ENCODE measurements around the gene VRK1.

The VRK1 gene

DNA sequence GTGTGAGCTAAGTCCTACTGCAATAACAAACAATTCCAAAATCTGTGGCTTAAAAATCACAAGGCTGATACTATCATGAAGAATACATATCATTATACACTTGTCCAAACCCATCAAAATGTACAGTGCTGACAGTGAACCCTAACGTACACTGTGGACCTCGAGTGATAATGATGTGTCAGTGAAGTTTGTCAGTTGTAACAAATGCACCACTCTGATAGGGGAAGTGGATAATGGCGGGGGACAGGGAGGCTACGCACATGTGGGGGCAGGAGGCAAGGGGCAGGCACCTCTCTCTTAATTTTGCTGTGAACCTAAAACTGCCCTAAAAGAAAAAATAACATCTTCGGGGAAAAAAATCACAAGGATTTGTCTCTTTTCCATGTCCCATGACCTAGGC, 100.0 kb downstream of the VRK1 start:
- Histone ChIP-seq H4K8ac (ENCODE audit: low read depth, low read length) (no peak overlapping the region), H4K12ac (ENCODE audit: low read depth, low read length) (no peak overlapping the region), H3K23ac (ENCODE audit: low read length) (no peak overlapping the region), H2AFZ (ENCODE audit: insufficient read depth, low read length, poor library complexity) (no peak overlapping the region), H2BK12ac (ENCODE audit: low read length) (no peak overlapping the region), H3K4me1 (ENCODE audit: control insufficient read depth in 1 of 2, insufficient read depth in 2 of 2, low read length in 2 of 2) (peaks cover 0 to 2% of the 10 kb centered on the region in 2 experiments), H3K36me3 (ENCODE audit: control insufficient read depth in 1 of 2, insufficient read depth in 2 of 2, low read length in 2 of 2) (no peaks in the 10 kb centered on the region), H3K27ac (ENCODE audit: low read depth, low read length) (no peak overlapping the region), H2BK5ac (ENCODE audit: low read depth, low read length, poor library complexity) (no peak overlapping the region), H3K27me3 (ENCODE audit: insufficient read depth, low read length) (no peaks in the 10 kb centered on the region), H3K4ac (ENCODE audit: low read depth, low read length) (no peak overlapping the region), H2AK5ac (ENCODE audit: low read length) (no peak overlapping the region), H3K4me3 (ENCODE audit: low read depth, low read length) (no peak overlapping the region), H3K79me1 (ENCODE audit: low read length) (no peaks in the 10 kb centered on the region), H3K9ac (ENCODE audit: low read length) (no peak overlapping the region), H2BK120ac (ENCODE audit: insufficient read depth, low read length, poor library complexity) (no peak overlapping the region), H3K9me3 (ENCODE audit: insufficient read depth, low read depth, low read length) (no peaks in the 10 kb centered on the region), H3K14ac (ENCODE audit: low read length) (no peak overlapping the region), H3K18ac (ENCODE audit: low read length) (no peak overlapping the region), H4K91ac (ENCODE audit: low read depth, low read length) (no peak overlapping the region), H3K79me2 (ENCODE audit: control insufficient read depth, insufficient read depth, low read length, poor library complexity) (no peaks in the 10 kb centered on the region), H3K4me2 (ENCODE audit: low read length) (no peak overlapping the region)
- DNase-seq = no peak
- WGBS (ENCODE audit: extremely low coverage, insufficient coverage, insufficient read length) = no CpG with 5 or more reads among the region's 5 CpGs

DNA sequence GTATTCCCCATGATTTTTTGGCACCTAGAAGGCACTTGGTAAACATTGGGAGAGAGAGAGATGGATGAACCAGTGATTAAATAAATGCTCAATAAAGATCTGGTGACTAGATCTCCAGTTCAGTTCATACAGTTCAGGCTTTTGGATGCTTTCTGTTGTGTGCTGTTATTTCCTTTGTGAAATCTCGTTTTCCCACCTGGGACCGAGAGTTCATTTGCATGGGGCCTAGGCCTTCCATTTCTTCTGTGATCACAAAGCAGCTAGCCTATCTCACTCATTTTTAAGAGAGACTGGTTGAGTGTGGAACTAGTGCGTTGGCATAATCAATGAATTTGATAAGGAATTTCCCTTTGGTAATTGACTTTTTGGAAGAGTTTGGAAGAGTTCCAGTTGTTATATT, 104.0 kb downstream of the VRK1 start:
- no peak overlapping the region for H3K4me2 ChIP-seq (ENCODE audit: low read length)
- H4K8ac ChIP-seq (ENCODE audit: low read depth, low read length) = no peak overlapping the region
- no peaks in the 10 kb centered on the region for H3K79me1 ChIP-seq (ENCODE audit: low read length)
- H3K4ac ChIP-seq (ENCODE audit: low read depth, low read length) = no peak overlapping the region
- H3K27me3 ChIP-seq (ENCODE audit: insufficient read depth, low read length) = no peaks in the 10 kb centered on the region
- H3K36me3 ChIP-seq (ENCODE audit: control insufficient read depth in 1 of 2, insufficient read depth in 2 of 2, low read length in 2 of 2) = no peaks in the 10 kb centered on the region
- no peak overlapping the region for H2BK12ac ChIP-seq (ENCODE audit: low read length)
- DNase-seq = no peak
- H2AK5ac ChIP-seq (ENCODE audit: low read length) = no peak overlapping the region
- no peak overlapping the region for H2BK120ac ChIP-seq (ENCODE audit: insufficient read depth, low read length, poor library complexity)
- no peak overlapping the region for H3K4me3 ChIP-seq (ENCODE audit: low read depth, low read length)
- H3K9ac ChIP-seq (ENCODE audit: low read length) = no peak overlapping the region
- H3K27ac ChIP-seq (ENCODE audit: low read depth, low read length) = no peak overlapping the region
- H3K79me2 ChIP-seq (ENCODE audit: control insufficient read depth, insufficient read depth, low read length, poor library complexity) = no peaks in the 10 kb centered on the region
- no peaks in the 10 kb centered on the region for H3K4me1 ChIP-seq (ENCODE audit: control insufficient read depth in 1 of 2, insufficient read depth in 2 of 2, low read length in 2 of 2)
- H4K91ac ChIP-seq (ENCODE audit: low read depth, low read length) = no peak overlapping the region
- no peak overlapping the region for H2AFZ ChIP-seq (ENCODE audit: insufficient read depth, low read length, poor library complexity)
- no peak overlapping the region for H3K18ac ChIP-seq (ENCODE audit: low read length)
- no CpG with 5 or more reads among the region's 3 CpGs for WGBS (ENCODE audit: extremely low coverage, insufficient coverage, insufficient read length)
- H3K14ac ChIP-seq (ENCODE audit: low read length) = no peak overlapping the region
- no peak overlapping the region for H4K12ac ChIP-seq (ENCODE audit: low read depth, low read length)
- no peak overlapping the region for H2BK5ac ChIP-seq (ENCODE audit: low read depth, low read length, poor library complexity)
- H3K9me3 ChIP-seq (ENCODE audit: insufficient read depth, low read depth, low read length) = no peaks in the 10 kb centered on the region
- H3K23ac ChIP-seq (ENCODE audit: low read length) = no peak overlapping the region

DNA sequence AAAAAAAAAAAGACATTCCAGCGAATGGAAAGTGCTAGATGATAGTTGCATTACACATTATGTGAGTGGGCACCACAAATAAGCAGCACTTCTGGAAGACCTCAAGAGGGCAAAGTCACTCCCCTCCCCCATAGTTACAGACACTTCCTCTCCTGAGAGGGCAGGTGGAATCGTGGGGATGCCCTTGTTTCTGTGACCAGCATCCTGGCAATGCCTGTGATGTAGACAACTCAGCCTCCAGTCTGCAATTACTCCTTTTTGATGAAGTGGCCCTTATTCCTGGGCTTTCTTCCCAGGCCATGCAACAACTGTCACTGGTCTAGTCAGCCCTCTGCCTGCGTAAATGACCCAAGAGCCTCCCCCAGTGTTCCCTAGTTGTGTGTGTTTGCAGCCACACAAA, 104.8 kb downstream of the VRK1 start:
- Histone ChIP-seq H3K27me3 (ENCODE audit: insufficient read depth, low read length) (no peaks in the 10 kb centered on the region), H2BK12ac (ENCODE audit: low read length) (no peak overlapping the region), H4K12ac (ENCODE audit: low read depth, low read length) (no peak overlapping the region), H3K14ac (ENCODE audit: low read length) (no peak overlapping the region), H3K4ac (ENCODE audit: low read depth, low read length) (no peak overlapping the region), H2AK5ac (ENCODE audit: low read length) (no peak overlapping the region), H3K23ac (ENCODE audit: low read length) (no peak overlapping the region), H3K9ac (ENCODE audit: low read length) (no peak overlapping the region), H2BK5ac (ENCODE audit: low read depth, low read length, poor library complexity) (no peak overlapping the region), H4K91ac (ENCODE audit: low read depth, low read length) (no peak overlapping the region), H2BK120ac (ENCODE audit: insufficient read depth, low read length, poor library complexity) (no peak overlapping the region), H3K27ac (ENCODE audit: low read depth, low read length) (no peak overlapping the region), H3K79me1 (ENCODE audit: low read length) (no peaks in the 10 kb centered on the region), H3K79me2 (ENCODE audit: control insufficient read depth, insufficient read depth, low read length, poor library complexity) (no peaks in the 10 kb centered on the region), H3K4me2 (ENCODE audit: low read length) (no peak overlapping the region), H3K9me3 (ENCODE audit: insufficient read depth, low read depth, low read length) (no peaks in the 10 kb centered on the region), H2AFZ (ENCODE audit: insufficient read depth, low read length, poor library complexity) (no peak overlapping the region), H3K4me1 (ENCODE audit: control insufficient read depth in 1 of 2, insufficient read depth in 2 of 2, low read length in 2 of 2) (no peaks in the 10 kb centered on the region), H3K4me3 (ENCODE audit: low read depth, low read length) (no peak overlapping the region), H4K8ac (ENCODE audit: low read depth, low read length) (no peak overlapping the region), H3K36me3 (ENCODE audit: control insufficient read depth in 1 of 2, insufficient read depth in 2 of 2, low read length in 2 of 2) (peaks cover 0 to under 1% of the 10 kb centered on the region in 2 experiments), H3K18ac (ENCODE audit: low read length) (no peak overlapping the region)
- DNase-seq = no peak
- no CpG with 5 or more reads among the region's 3 CpGs for WGBS (ENCODE audit: extremely low coverage, insufficient coverage, insufficient read length)

DNA sequence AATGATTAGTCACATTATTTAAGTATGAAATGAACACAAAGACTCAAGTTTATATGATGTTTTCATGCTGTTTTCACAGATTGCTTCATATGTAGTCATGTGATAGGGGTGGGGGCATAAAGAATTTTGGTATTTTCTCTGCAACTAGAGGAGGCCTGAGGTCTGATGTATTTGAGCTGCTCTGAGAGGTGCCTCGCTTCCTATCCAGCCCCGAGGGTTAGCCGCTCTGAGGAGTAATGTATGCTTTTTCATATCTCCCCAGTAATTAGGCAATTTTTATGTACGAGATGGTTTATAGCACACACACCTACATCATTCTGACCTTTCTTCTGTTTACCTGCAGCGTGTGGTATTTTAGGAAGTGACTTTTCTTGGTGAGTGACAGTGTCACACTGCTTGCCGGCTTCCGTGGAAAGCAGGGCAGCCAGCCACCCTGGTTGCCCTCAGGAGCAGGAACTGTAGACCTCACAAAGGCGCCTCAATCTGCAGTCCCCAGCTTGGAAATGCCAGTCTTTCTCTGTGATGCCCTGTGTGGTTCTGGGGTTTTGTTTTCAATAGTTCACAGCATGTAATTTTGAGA, 106.4 kb downstream of the VRK1 start:
- no peak overlapping the region for H2BK12ac ChIP-seq (ENCODE audit: low read length)
- H3K27ac ChIP-seq (ENCODE audit: low read depth, low read length) = no peak overlapping the region
- H4K8ac ChIP-seq (ENCODE audit: low read depth, low read length) = no peak overlapping the region
- no CpG with 5 or more reads among the region's 8 CpGs for WGBS (ENCODE audit: extremely low coverage, insufficient coverage, insufficient read length)
- no peaks in the 10 kb centered on the region for H3K27me3 ChIP-seq (ENCODE audit: insufficient read depth, low read length)
- peaks cover 0 to 2% of the 10 kb centered on the region in 2 experiments for H3K36me3 ChIP-seq (ENCODE audit: control insufficient read depth in 1 of 2, insufficient read depth in 2 of 2, low read length in 2 of 2)
- H4K12ac ChIP-seq (ENCODE audit: low read depth, low read length) = no peak overlapping the region
- DNase-seq = no peak
- H3K4me2 ChIP-seq (ENCODE audit: low read length) = no peak overlapping the region
- H3K79me1 ChIP-seq (ENCODE audit: low read length) = no peaks in the 10 kb centered on the region
- no peaks in the 10 kb centered on the region for H3K79me2 ChIP-seq (ENCODE audit: control insufficient read depth, insufficient read depth, low read length, poor library complexity)
- H3K9ac ChIP-seq (ENCODE audit: low read length) = no peak overlapping the region
- H2BK120ac ChIP-seq (ENCODE audit: insufficient read depth, low read length, poor library complexity) = no peak overlapping the region
- H3K4me3 ChIP-seq (ENCODE audit: low read depth, low read length) = no peak overlapping the region
- H2AK5ac ChIP-seq (ENCODE audit: low read length) = no peak overlapping the region
- no peak overlapping the region for H3K23ac ChIP-seq (ENCODE audit: low read length)
- H3K18ac ChIP-seq (ENCODE audit: low read length) = no peak overlapping the region
- H3K4ac ChIP-seq (ENCODE audit: low read depth, low read length) = no peak overlapping the region
- H3K14ac ChIP-seq (ENCODE audit: low read length) = no peak overlapping the region
- no peak overlapping the region for H2BK5ac ChIP-seq (ENCODE audit: low read depth, low read length, poor library complexity)
- no peaks in the 10 kb centered on the region for H3K9me3 ChIP-seq (ENCODE audit: insufficient read depth, low read depth, low read length)
- no peak overlapping the region for H4K91ac ChIP-seq (ENCODE audit: low read depth, low read length)
- H2AFZ ChIP-seq (ENCODE audit: insufficient read depth, low read length, poor library complexity) = no peak overlapping the region
- no peaks in the 10 kb centered on the region for H3K4me1 ChIP-seq (ENCODE audit: control insufficient read depth in 1 of 2, insufficient read depth in 2 of 2, low read length in 2 of 2)
